DMS53 treated with DMSO at 0.1 percent for 48 hours (cell line): ENCODE data around the gene YEATS2.

Source experiments
- DNase-seq: peaks from one replicate; lab custom pipeline; 2025; ENCODE audit not compliant: unreplicated experiment; lab: John Stamatoyannopoulos, UW

The YEATS2 gene

GRCh38 chr3:183828538-183828870, 130.9 kb downstream of the YEATS2 start:
- no peak for DNase-seq

GRCh38 chr3:183829466-183829865, 131.9 kb downstream of the YEATS2 start:
- no peak for DNase-seq

- DNase-seq, result no peak
These were observed 132.6 kb downstream of the YEATS2 start for GRCh38 chr3:183830187-183830586.

GRCh38 chr3:183833516-183833915, 135.9 kb downstream of the YEATS2 start:
- DNase-seq, result no peak

GRCh38 chr3:183837390-183837789, 139.8 kb downstream of the YEATS2 start:
- DNase-seq, result no peak

GRCh38 chr3:183837894-183838293, 140.3 kb downstream of the YEATS2 start:
- DNase-seq, result no peak

- DNase-seq, result no peak
These were observed 142.2 kb downstream of the YEATS2 start for GRCh38 chr3:183839751-183840150.

- DNase-seq, result no peak
These were observed 147.0 kb downstream of the YEATS2 start for GRCh38 chr3:183844606-183845005.

GRCh38 chr3:183845090-183845489, 147.5 kb downstream of the YEATS2 start:
- DNase-seq, result peak; percentile 2

- no peak for DNase-seq
These were observed 148.2 kb downstream of the YEATS2 start for GRCh38 chr3:183845608-183846288.

GRCh38 chr3:183854318-183855035, 156.9 kb downstream of the YEATS2 start:
- no peak for DNase-seq

GRCh38 chr3:183857863-183858262, 160.3 kb downstream of the YEATS2 start:
- DNase-seq, result no peak
